HEK293T (cell line): ENCODE results near the gene MESP1.

ENCODE experiments used
- ARNT ChIP-seq: fragments of 450-650 bp; IDR thresholded peaks from 2 replicates; pipeline ENCODE4 v1.6.1; 2017; ENCODE audit warnings: mild to moderate bottlenecking
- BHLHE40 ChIP-seq: fragments of 450-650 bp; IDR thresholded peaks from 2 replicates; pipeline ENCODE4 v1.6.1; 2016; ENCODE audit warnings: mild to moderate bottlenecking, moderate library complexity, borderline replicate concordance
- FOXA1 ChIP-seq: fragments of 450-650 bp; IDR thresholded peaks from 2 replicates; pipeline ENCODE4 v1.6.1; 2016; ENCODE audit warnings: mild to moderate bottlenecking
- FOXM1 ChIP-seq: fragments of 450-650 bp; IDR thresholded peaks from 2 replicates; pipeline ENCODE4 v1.6.1; 2017; ENCODE audit warnings: mild to moderate bottlenecking, borderline replicate concordance
- NFRKB ChIP-seq: fragments of 450-650 bp; IDR thresholded peaks from 2 replicates; pipeline ENCODE4 v1.6.1; 2016; ENCODE audit warnings: mild to moderate bottlenecking, moderate library complexity

GRCh38 chr15:89724621-89725020 lies 26.4 kb downstream of the MESP1 start:
- TF ChIP-seq BHLHE40 (no peak), FOXM1 (no peak), NFRKB (no peak), ARNT (no peak), FOXA1 (no peak)
